ENCODE measurements around the gene CDH9. TPM values are rescaled to one million over a fixed set of nuclear protein-coding genes. Genes with fewer than 3 reads are reported as not detected.

The CDH9 gene
- total RNA-seq, 1 donor from 2014 or later: not detected

DNA sequence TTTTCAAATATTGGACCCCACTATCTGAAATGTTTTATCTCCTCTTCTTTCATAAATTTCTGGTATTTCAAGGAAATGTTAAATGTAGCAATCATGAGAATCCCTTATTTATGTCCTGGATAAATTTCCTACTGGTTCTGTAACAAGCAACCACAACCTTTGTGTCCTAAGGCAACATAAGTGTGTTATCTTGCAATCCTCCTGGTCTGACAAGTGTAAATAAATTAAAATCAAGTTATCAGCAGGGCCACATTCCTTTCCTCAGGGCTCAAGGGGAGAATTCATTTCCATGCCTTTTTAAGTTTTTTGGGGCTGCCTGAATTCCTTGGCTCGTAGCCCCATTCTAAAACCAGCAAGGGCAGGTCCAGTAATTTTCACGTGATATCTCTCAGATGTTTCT, 83.2 kb downstream of the CDH9 start:
- ATAC-seq (no peak), DNase-seq (no peak)
- intact Hi-C loops (cut with DNase I): no loop called here
- Histone ChIP-seq H3K4me3 (no peak overlapping the region), H3K9me3 (no peaks in the 10 kb centered on the region), H3K27me3 (no peaks in the 10 kb centered on the region), H3K27ac (no peak overlapping the region), H3K4me1 (no peaks in the 10 kb centered on the region), H3K36me3 (no peaks in the 10 kb centered on the region)
- TF ChIP-seq, protein P1, sequence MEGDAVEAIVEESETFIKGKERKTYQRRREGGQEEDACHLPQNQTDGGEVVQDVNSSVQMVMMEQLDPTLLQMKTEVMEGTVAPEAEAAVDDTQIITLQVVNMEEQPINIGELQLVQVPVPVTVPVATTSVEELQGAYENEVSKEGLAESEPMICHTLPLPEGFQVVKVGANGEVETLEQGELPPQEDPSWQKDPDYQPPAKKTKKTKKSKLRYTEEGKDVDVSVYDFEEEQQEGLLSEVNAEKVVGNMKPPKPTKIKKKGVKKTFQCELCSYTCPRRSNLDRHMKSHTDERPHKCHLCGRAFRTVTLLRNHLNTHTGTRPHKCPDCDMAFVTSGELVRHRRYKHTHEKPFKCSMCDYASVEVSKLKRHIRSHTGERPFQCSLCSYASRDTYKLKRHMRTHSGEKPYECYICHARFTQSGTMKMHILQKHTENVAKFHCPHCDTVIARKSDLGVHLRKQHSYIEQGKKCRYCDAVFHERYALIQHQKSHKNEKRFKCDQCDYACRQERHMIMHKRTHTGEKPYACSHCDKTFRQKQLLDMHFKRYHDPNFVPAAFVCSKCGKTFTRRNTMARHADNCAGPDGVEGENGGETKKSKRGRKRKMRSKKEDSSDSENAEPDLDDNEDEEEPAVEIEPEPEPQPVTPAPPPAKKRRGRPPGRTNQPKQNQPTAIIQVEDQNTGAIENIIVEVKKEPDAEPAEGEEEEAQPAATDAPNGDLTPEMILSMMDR (IDR thresholded peaks at IDR 0.05): no peak

DNA sequence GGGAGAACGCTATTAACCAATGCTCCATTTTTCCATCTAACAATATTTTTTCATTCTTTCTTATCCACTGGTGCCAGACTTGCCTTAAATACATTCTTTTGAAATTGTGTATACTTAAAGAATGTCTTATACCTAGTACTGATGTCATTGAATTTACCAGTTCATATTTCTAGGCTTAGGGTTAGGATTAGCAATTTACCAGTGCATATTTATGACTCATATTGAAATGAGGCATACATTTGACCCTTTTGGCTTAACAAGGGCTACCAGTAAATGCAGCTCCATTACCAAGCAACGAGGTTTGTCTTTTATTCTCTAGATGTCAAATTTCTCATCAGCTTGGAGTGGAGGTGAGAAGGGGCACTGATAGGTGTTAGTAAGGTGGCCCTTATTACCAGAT, 89.5 kb downstream of the CDH9 start:
- Histone ChIP-seq H3K4me3 (no peak overlapping the region), H3K36me3 (no peaks in the 10 kb centered on the region), H3K27me3 (no peaks in the 10 kb centered on the region), H3K9me3 (no peaks in the 10 kb centered on the region), H3K4me1 (no peaks in the 10 kb centered on the region), H3K27ac (no peak overlapping the region)
- TF ChIP-seq, protein P1 (IDR thresholded peaks at IDR 0.05): no peak
- intact Hi-C loops (cut with DNase I): no loop called here
- no peak for ATAC-seq
- no peak for DNase-seq

DNA sequence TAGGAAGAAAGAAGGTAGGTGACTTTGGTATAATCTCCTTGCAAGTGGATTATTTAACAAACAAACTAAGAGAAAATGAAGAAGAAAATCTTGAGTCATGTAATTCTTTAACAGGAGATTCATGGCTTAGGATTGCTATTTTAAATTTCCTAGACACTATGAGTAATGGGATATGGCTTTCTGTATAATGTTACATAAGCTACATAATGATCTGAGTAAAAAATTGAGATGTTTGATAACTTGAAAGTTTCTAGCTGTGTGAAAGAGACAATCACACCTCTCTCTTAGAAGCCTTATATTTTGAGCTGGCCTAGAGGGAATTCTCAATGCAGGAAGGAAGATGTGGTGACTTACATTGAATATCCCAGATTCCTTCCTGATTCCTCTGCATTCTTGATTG, 92.5 kb downstream of the CDH9 start:
- H3K36me3 ChIP-seq: no peaks in the 10 kb centered on the region
- TF ChIP-seq, protein P1 (IDR thresholded peaks at IDR 0.05): no peak
- H3K4me3 ChIP-seq: no peak overlapping the region
- no peak for DNase-seq
- no peaks in the 10 kb centered on the region for H3K9me3 ChIP-seq
- ATAC-seq: no peak
- H3K4me1 ChIP-seq: no peaks in the 10 kb centered on the region
- H3K27me3 ChIP-seq: no peaks in the 10 kb centered on the region
- H3K27ac ChIP-seq: no peak overlapping the region
- intact Hi-C loops (cut with DNase I): no loop called here

DNA sequence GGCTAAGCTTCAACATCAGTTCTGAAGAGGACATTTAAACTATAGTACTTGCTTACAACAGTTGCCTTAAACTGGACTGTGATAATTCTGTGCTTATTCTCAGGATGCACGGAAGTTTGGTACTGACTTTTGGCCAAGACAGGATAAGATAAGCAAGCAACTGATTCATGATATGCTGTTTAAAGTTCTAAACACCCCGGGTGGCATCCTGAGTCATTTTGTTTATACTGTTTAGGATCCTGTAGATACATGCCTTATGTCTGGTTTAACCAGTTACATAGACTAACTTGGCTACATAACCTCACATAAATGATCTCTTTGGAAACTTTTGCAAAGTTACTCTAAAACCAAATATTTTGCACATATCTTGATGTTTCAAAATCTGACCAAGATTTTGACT, 95.9 kb downstream of the CDH9 start:
- Histone ChIP-seq H3K9me3 (no peaks in the 10 kb centered on the region), H3K4me3 (no peak overlapping the region), H3K36me3 (no peaks in the 10 kb centered on the region), H3K4me1 (no peaks in the 10 kb centered on the region), H3K27ac (no peak overlapping the region), H3K27me3 (no peaks in the 10 kb centered on the region)
- TF ChIP-seq, protein P1 (IDR thresholded peaks at IDR 0.05): no peak
- intact Hi-C loops (cut with DNase I): no loop called here
- DNase-seq (no peak), ATAC-seq (no peak)

DNA sequence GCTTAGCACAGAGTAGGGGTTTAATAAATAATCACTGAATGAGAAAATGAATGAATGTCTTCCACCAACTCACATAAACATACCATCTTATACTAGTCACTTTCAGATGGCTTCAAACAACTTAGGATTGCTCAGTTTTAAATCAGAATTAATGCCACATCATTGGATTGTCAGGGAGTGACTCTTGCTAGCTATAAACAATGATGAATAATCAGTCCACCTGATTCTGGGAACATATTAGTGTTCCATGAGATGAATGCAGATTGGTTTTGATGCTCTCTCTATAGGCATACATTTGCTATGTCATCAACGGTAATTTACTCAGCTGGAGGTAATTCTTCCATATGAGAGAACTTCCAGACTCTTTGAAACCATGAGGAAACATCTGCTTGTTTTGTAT, 97.4 kb downstream of the CDH9 start:
- intact Hi-C loops (cut with DNase I): no loop called here
- H3K4me3 ChIP-seq: no peak overlapping the region
- H3K27ac ChIP-seq: no peak overlapping the region
- DNase-seq (no peak), ATAC-seq (no peak)
- H3K36me3 ChIP-seq: no peaks in the 10 kb centered on the region
- no peaks in the 10 kb centered on the region for H3K4me1 ChIP-seq
- H3K9me3 ChIP-seq: no peaks in the 10 kb centered on the region
- TF ChIP-seq, protein P1 (IDR thresholded peaks at IDR 0.05): no peak
- H3K27me3 ChIP-seq: no peaks in the 10 kb centered on the region

DNA sequence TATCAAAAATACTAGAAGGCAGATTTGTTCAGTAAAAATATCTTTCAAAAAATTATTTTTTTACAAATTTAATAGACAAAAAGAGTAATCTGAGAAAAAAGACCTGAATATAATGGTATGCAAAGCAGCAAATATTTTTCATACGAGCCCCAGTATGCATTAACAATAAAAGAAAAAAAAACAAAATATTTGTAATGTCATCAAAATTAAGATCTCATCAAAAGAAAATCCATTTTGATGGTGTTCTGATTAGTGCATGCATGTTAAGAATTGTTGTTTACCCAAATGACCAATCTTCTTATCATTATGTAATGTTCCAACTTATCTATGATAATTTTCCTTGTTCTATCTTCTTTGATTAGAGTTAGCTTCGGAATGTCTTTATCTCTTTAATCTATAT, 106.1 kb downstream of the CDH9 start:
- no peak overlapping the region for H3K27ac ChIP-seq
- no peaks in the 10 kb centered on the region for H3K36me3 ChIP-seq
- H3K27me3 ChIP-seq: no peaks in the 10 kb centered on the region
- H3K4me1 ChIP-seq: no peaks in the 10 kb centered on the region
- intact Hi-C loops (cut with DNase I): no loop called here
- DNase-seq: no peak
- no peak for ATAC-seq
- TF ChIP-seq, protein P1 (IDR thresholded peaks at IDR 0.05): no peak
- no peaks in the 10 kb centered on the region for H3K9me3 ChIP-seq
- H3K4me3 ChIP-seq: no peak overlapping the region

Measured in upper lobe of right lung (tissue), 1 donor.